ENCODE data around the gene FHIP1A.

The FHIP1A gene

GRCh38 chr4:151455212-151455611, 46.2 kb downstream of the FHIP1A start:
- no peak for DNase-seq (ENCODE audit: low spot score)
- no peaks in the 10 kb centered on the region for H3K4me1 Mint-ChIP-seq (ENCODE audit: low read depth)
- no peak overlapping the region for H3K4me3 Mint-ChIP-seq
- peaks cover 9% of the 10 kb centered on the region for H3K27me3 Mint-ChIP-seq (ENCODE audit: low read depth)
- H3K9me3 Mint-ChIP-seq, result no peaks in the 10 kb centered on the region
- no peak overlapping the region for H3K27ac Mint-ChIP-seq
- no peaks in the 10 kb centered on the region for H3K36me3 Mint-ChIP-seq (ENCODE audit: low read depth)

DNA sequence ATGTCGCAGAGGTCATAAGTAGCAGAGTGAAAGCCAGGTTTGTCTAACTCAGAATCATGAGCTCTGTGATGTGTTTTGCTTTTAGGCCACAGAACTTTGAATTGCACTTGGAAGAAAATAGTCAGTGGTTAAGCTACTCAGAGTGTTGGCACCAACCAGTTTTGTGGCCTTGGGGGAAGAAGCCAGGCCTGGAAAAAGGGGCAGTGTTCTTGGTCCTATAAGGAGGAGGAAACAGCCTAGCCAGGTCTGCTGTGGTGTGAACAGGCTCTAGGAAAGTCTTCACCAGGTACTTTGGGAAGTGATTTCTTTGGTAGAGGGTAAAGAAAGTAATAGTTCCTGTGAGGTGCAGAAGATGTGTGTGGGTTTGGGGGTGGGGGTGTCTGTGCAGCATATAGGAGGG, 49.2 kb downstream of the FHIP1A start:
- DNase-seq (ENCODE audit: low spot score), result no peak
- Mint-ChIP-seq H3K36me3 (ENCODE audit: low read depth) (no peaks in the 10 kb centered on the region), H3K27me3 (ENCODE audit: low read depth) (peaks cover 11% of the 10 kb centered on the region), H3K4me1 (ENCODE audit: low read depth) (no peaks in the 10 kb centered on the region), H3K4me3 (no peak overlapping the region), H3K27ac (no peak overlapping the region), H3K9me3 (no peaks in the 10 kb centered on the region)
